Caco-2 (cell line): ENCODE results near the gene KDM3B. TPM values are rescaled to one million over a fixed set of nuclear protein-coding genes. Genes with fewer than 3 reads are reported as not detected.

Experiments
- BruUV-seq: library from RNA; stranded (reverse); fragments of 400-500 nt; replicated peaks from 2 replicates; lab custom pipeline; 2021; lab: Mats Ljungman, UMichigan
- CTCF ChIA-PET: fragments of 300-600 bp; sonication (Branson Sonifier 250); formaldehyde crosslinking; loops from one replicate; lab custom pipeline; 2022; ENCODE audit warnings: antibody characterized with exemption; lab: Charles Lee
- POLR2A ChIA-PET: fragments of 300-600 bp; sonication (Branson Sonifier 250); formaldehyde crosslinking; loops from one replicate; lab custom pipeline; 2022; ENCODE audit warnings: antibody characterized with exemption; lab: Charles Lee
- DNase-seq, 2 experiments: peaks; one replicate each; pipeline versions ENCODE4 v3.0.0 to v3.0.0-alpha.2; 2020 to 2022
- H3K27me3 ChIP-seq: replicated peaks from 2 replicates; pipeline ENCODE4 v1.6.0; 2011; ENCODE audit warnings: low read length; ENCODE audit not compliant: control insufficient read depth, insufficient read depth
- H3K36me3 ChIP-seq: 2 replicates; pipeline ENCODE4 v1.5.1; 2011; ENCODE audit warnings: low read length; ENCODE audit not compliant: control insufficient read depth, insufficient read depth
- H3K4me1 ChIP-seq: fragments of 250-450 bp; sonication (Bioruptor Pico); 2 replicates; pipeline ENCODE4 v1.5.1; 2020; ENCODE audit warnings: mild to moderate bottlenecking
- H3K4me3 ChIP-seq: 2 replicates; pipeline ENCODE4 v1.5.1; 2011; ENCODE audit warnings: low read depth, mild to moderate bottlenecking, control low read depth, low read length
- H3K9me3 ChIP-seq: fragments of 250-450 bp; sonication (Bioruptor Pico); 2 replicates; pipeline ENCODE4 v1.5.1; 2020; ENCODE audit warnings: mild to moderate bottlenecking, moderate library complexity
- H3K27ac Mint-ChIP-seq: one replicate; pipeline ENCODE4 v1.8.0; 2022; ENCODE audit warnings: mixed read lengths; ENCODE audit not compliant: unreplicated experiment
- H3K27me3 Mint-ChIP-seq: one replicate; pipeline ENCODE4 v1.8.0; 2022; ENCODE audit warnings: mixed read lengths; ENCODE audit not compliant: insufficient read depth, unreplicated experiment
- H3K36me3 Mint-ChIP-seq: one replicate; pipeline ENCODE4 v1.8.0; 2022; ENCODE audit warnings: mild to moderate bottlenecking, mixed read lengths; ENCODE audit not compliant: insufficient read depth, unreplicated experiment
- H3K4me1 Mint-ChIP-seq: one replicate; pipeline ENCODE4 v1.8.0; 2022; ENCODE audit warnings: low read depth, mixed read lengths; ENCODE audit not compliant: unreplicated experiment
- H3K4me3 Mint-ChIP-seq: one replicate; pipeline ENCODE4 v1.8.0; 2022; ENCODE audit warnings: mild to moderate bottlenecking, moderate library complexity, mixed read lengths; ENCODE audit not compliant: unreplicated experiment
- H3K9me3 Mint-ChIP-seq: one replicate; pipeline ENCODE4 v1.8.0; 2022; ENCODE audit warnings: mixed read lengths; ENCODE audit not compliant: unreplicated experiment
- CTCF ChIP-seq, 2 experiments: fragments of 200-600 bp in 1 of 2; IDR thresholded peaks; 1 replicate in 1 of 2; 2 replicates in 1 of 2; pipeline versions ENCODE4 v1.5.1 to v1.8.0; 2011 to 2022; ENCODE audit warnings: antibody characterized with exemption in 1 of 2, control low read depth in 1 of 2, inconsistent platforms in 1 of 2, low read depth in 1 of 2, low read length in 1 of 2, mild to moderate bottlenecking in 1 of 2, moderate library complexity in 1 of 2; ENCODE audit not compliant: insufficient read depth in 1 of 2, severe bottlenecking in 1 of 2, unreplicated experiment in 1 of 2
- intact Hi-C: fragments of 100-400 bp; cut with micrococcal nuclease; formaldehyde crosslinking; loops from one replicate; pipeline ENCODE4 v1.10.0; 2022; ENCODE audit not compliant: unreplicated experiment
- total RNA-seq: library from RNA; stranded (reverse); gene quantifications from 2 replicates; pipeline ENCODE4 v1.2.3, GENCODE V29; 2022

Gene KDM3B
- total RNA-seq, 1 experiment from 2014 or later = 71.8 TPM

GRCh38 chr5:138444078-138444773 lies 91.7 kb downstream of the KDM3B start:
- ChIA-PET CTCF (interaction anchor here (0.9 kb wide), 1 partner anchor 60 kb away, joined by 3 read pairs; no protein-coding TSS in a partner anchor), POLR2A (no interaction called here)
- DNase-seq = no peak
- H3K36me3 ChIP-seq = no peaks in the 10 kb centered on the region
- H3K4me3 ChIP-seq = no peak overlapping the region
- no TSS peak for BruUV-seq
- H3K9me3 Mint-ChIP-seq = no peaks in the 10 kb centered on the region
- no peak for TF ChIP-seq CTCF (IDR thresholded peaks at IDR 0.05; ENCODE audit: insufficient read depth in 1 of 2, low read depth in 1 of 2, low read length in 1 of 2, severe bottlenecking in 1 of 2, unreplicated experiment in 1 of 2)
- H3K27ac Mint-ChIP-seq = no peak overlapping the region
- no peaks in the 10 kb centered on the region for H3K27me3 ChIP-seq
- intact Hi-C loops = no loop called here
- no peaks in the 10 kb centered on the region for H3K36me3 Mint-ChIP-seq
- no peaks in the 10 kb centered on the region for H3K9me3 ChIP-seq
- no peak overlapping the region for H3K4me3 Mint-ChIP-seq
- H3K27me3 Mint-ChIP-seq = no peaks in the 10 kb centered on the region
- H3K4me1 ChIP-seq = peaks cover 10% of the 10 kb centered on the region
- no peaks in the 10 kb centered on the region for H3K4me1 Mint-ChIP-seq

- Mint-ChIP-seq H3K4me1 (no peaks in the 10 kb centered on the region), H3K9me3 (no peaks in the 10 kb centered on the region), H3K27me3 (no peaks in the 10 kb centered on the region), H3K27ac (no peak overlapping the region), H3K36me3 (no peaks in the 10 kb centered on the region), H3K4me3 (no peak overlapping the region)
- H3K9me3 ChIP-seq = no peaks in the 10 kb centered on the region
- H3K27me3 ChIP-seq = no peaks in the 10 kb centered on the region
- BruUV-seq = no TSS peak
- no peaks in the 10 kb centered on the region for H3K36me3 ChIP-seq
- intact Hi-C loops = no loop called here
- TF ChIP-seq CTCF (IDR thresholded peaks at IDR 0.05; ENCODE audit: insufficient read depth in 1 of 2, low read depth in 1 of 2, low read length in 1 of 2, severe bottlenecking in 1 of 2, unreplicated experiment in 1 of 2) = no peak
- peaks cover 10% of the 10 kb centered on the region for H3K4me1 ChIP-seq
- no peak overlapping the region for H3K4me3 ChIP-seq
- DNase-seq = peak in 1 of 2 experiments; percentile 35
- CTCF ChIA-PET = interaction anchor here (0.9 kb wide), 1 partner anchor 59 kb away, joined by 3 read pairs; no protein-coding TSS in a partner anchor
- POLR2A ChIA-PET = no interaction called here
These were observed 92.5 kb downstream of the KDM3B start for GRCh38 chr5:138444774-138445546.

GRCh38 chr5:138445547-138446271 lies 93.2 kb downstream of the KDM3B start:
- H3K4me3 Mint-ChIP-seq = no peak overlapping the region
- no peaks in the 10 kb centered on the region for H3K9me3 Mint-ChIP-seq
- no peak for TF ChIP-seq CTCF (IDR thresholded peaks at IDR 0.05; ENCODE audit: insufficient read depth in 1 of 2, low read depth in 1 of 2, low read length in 1 of 2, severe bottlenecking in 1 of 2, unreplicated experiment in 1 of 2)
- H3K4me3 ChIP-seq = no peak overlapping the region
- no peak for DNase-seq
- no peaks in the 10 kb centered on the region for H3K36me3 ChIP-seq
- no peaks in the 10 kb centered on the region for H3K4me1 Mint-ChIP-seq
- no TSS peak for BruUV-seq
- H3K27ac Mint-ChIP-seq = no peak overlapping the region
- CTCF ChIA-PET = interaction anchor here (0.9 kb wide), 1 partner anchor 58 kb away, joined by 3 read pairs; no protein-coding TSS in a partner anchor
- no peaks in the 10 kb centered on the region for H3K27me3 Mint-ChIP-seq
- no peaks in the 10 kb centered on the region for H3K27me3 ChIP-seq
- H3K9me3 ChIP-seq = no peaks in the 10 kb centered on the region
- POLR2A ChIA-PET = no interaction called here
- intact Hi-C loops = no loop called here
- peaks cover 10% of the 10 kb centered on the region for H3K4me1 ChIP-seq
- H3K36me3 Mint-ChIP-seq = no peaks in the 10 kb centered on the region
